CD4-positive, alpha-beta T cell treated with Interleukin-17A for 4 hours (primary cell): ENCODE results near the gene ALK.
A peak's percentile ranks its signal among the peaks of the same experiment; 100 is the strongest.

Experiments used
- DNase-seq: peaks from one replicate; pipeline ENCODE4 v3.0.0-alpha.2; 2020; ENCODE audit warnings: mixed read lengths

Gene ALK

DNA sequence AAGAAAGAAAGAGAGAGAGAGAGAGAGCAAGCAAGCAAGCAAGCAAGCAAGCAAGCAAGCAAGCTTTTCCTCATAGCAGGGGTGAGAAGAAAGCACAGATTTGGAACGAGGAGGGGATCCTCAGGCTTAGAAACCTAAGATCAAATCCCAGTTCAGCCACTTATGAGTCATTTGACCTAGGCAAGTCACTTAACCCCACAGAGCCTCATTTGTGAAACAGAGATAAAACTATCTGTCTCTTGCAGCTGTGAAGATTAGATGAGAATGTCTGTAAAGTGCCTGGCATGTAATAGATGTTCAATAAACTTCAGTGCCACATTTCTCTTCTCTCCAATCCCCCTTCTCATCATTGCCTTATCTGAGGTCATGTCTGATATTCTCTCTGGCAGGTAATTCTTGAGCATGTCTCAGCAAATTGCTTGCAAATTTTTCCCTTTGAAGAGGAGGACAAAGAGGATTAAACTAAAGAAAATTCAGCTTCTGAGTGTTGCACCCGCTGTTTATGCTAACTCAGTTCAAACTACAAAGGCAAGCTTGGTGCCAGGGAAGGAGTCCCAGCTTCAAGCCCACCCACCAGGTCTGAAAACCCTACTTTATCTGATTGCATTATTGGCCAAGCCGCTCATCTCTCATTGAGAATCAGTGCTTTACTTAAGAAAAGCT lies 20.3 kb downstream of the ALK start:
- no peak for DNase-seq

DNA sequence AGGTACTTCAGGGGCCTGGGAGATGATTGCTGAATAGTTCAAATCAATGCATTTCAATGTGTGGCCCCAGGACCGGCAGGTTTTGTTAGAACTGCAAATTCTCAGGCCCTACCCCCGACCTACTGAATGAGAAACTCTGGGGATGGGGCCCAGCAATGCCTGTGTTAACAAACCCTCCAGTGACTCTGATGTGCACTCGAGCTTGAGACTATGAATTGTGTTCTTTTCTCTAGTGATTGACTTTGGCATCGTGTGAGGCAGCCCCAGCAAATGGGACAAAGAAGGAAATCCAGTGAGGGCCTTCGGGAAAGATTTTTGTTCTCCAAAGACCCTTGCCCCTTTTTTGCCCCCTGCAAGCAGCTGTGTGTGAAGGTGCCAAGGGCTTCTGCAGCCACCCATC lies 22.4 kb downstream of the ALK start:
- no peak for DNase-seq

DNA sequence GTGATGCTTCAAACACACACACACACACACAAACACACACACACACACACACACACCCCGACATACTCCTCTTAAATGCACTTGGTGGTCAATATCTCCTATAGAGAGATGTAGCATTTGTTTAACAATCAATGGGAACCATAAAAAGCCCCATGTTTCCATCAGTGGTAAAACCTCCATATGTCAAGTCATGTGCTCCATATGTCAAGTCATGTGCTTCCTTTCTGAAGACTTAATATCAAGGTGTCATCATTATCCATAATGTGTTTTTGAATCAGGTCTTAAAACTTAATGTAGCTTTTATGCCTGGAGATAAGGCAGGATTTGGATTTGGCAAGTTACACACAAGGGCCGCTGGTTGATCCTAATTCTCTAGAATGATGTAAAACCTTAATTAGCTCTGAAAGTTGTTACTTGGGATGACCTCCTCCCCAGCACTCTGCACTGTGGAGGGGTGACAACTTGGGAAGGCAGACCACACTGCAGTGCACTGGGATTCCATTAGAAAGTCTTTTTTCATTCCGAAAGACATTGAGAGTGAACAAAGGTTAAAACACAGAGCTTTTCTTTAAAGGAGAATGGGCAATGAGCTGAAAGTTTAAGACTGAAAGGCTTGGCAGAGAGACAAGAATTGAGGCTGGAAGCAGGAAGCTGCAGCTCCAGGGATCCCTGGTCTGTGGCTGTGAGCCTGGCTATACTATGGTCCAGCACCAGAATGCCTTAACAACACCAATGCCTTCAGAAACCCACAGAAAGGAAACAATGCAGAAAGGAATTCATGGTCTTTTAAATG lies 26.4 kb downstream of the ALK start:
- DNase-seq: no peak

DNA sequence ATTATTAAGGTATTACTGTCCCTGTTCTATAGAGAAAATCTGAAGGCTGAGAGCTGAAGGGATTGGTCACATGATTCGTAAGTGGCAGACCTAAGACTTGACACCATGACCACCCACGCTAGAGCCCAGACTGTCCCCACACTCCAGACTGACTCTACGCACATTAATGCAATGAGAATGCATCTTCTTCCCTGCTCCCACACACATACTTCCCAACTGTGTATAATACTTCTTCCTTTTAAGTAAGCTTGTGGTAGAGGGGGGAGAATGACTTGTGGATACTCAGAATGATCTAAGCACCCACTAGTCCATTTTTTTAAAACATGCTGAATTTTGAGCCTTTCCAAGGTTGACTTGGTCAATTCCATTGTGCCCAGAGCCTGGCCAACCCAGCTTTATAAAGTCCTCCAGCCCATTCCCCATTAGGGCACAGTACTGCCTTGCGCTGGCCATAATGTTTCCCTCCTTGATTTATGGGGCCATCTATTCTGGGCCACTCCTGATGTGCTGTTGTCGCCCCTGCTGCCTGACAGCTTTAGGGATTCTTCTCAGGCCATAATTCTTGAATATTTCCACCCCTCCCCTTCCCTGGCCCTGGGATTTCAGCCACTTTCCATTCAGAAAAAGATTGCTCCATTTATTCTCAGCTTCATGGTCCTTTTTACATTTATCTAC lies 28.7 kb downstream of the ALK start:
- no peak for DNase-seq

DNA sequence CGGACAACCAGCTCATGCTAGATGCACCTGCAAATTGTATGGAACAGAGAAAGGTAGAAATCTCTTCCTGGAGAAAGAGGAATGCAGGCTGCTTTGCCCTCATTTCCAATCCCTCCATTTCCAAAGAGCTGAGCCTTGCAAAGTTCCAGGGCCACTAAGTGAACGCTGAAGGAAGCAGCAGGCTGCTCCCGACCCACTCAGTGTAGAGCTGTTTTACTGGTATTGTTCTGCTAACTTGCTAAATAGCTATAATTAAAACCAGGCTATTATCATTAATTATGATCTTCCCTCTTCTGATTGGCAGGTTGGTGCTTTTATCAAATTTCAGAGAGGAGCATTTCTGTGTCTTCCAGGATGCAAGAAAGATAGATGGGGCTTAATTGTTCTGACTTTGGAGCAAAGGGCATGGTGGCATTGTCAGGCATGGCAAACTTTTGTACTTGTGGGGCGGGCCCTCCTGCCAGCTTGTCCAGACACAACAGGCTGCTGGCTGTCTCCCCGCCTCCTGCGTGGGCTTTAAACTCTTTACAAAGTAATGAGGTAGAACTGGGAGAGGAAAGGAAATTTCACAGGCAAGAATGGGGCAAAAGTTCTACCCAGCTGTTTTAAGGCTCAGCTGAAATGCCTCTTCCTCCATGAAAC lies 40.2 kb downstream of the ALK start:
- no peak for DNase-seq

DNA sequence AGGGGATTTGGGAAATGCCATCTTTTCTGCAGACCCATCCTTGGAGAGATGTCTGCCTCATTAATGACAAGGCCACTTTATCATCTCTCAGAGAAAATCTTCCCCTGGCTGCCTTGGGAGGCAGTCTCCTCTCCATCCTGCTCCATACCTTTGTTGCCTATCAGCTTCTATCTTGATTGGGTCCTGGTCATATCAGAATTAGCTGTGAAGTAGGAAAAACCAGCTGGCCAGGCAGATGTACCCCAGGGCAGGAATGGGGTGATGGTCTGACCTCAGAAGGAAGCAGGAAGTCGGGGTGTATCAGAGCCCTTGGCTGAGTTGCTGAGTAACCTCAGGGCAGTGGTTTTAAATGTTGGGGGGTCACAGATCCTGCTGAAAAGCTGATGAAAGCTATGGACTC lies 41.3 kb downstream of the ALK start:
- DNase-seq: no peak

DNA sequence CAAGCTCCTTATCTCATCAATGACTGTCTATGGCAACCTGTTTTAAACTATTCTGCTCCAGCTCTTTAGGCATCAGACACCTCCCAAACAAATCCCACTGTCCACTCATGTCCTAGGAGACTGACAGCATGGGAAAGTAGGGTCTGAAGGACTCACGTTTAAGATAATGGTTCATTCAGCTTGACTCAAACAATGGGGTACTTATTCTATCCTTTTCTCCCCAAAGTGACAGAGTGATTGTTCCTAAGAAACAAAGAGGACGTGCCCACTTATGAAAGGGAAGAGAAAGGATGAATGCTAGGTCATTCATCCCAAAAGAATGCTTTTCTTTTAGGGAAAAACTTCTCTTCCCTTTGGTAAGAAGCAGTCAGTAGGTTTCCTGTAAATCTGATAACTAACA lies 41.9 kb downstream of the ALK start:
- DNase-seq: no peak

DNA sequence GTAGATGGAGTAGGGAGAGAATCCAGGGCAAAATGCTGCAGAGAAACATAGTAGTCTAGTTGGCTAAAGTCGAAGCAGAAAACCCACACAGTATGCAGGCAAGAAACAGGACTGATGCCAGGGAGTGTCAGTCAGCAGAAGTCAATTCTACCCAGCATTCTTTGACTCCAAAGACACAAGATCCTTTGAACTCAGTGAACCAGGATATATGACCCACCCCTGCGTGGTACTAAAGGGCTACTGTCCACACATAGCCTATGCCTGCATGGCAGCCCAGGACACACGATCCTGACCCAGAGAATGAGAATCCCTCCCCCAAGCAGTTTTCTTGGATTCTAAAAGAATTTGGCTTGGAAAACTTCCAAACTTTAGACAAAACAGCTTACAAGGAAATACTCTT lies 42.5 kb downstream of the ALK start:
- DNase-seq: no peak

DNA sequence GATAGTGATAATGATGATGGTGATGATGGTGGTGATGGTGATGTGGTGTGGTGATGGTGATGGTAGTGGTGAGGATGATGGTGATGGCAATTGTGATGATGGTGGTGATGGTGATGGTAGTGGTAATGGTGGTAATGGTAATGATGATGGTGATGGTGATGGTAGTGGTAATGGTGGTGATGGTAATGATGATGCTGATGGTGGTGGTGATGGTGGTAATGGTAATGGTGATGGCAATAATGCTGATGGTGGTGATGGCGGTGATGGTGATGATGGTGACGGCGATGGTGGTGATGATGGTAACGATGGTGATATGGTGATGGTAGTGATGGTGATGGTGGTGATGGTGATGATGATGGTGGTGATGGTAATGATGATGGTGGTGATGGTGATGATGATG lies 45.0 kb downstream of the ALK start:
- no peak for DNase-seq

DNA sequence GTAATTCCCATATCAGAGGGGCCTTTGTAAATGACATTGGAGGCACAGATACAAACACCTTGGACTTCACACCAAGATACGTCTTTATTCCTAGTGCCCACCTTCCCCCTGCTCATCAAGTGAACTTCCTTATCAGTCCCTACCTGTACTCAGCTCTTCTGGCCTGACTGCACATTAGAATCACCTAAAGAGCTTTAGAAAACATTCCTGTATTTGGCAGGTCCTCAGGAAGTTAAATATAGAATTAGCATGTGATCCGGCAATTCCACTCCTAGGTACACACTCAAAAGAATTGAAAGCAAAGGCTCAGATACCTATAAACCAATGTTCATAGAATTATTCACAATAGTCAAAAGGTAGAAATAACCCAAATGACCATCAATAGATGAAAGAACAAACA lies 46.6 kb downstream of the ALK start:
- no peak for DNase-seq

DNA sequence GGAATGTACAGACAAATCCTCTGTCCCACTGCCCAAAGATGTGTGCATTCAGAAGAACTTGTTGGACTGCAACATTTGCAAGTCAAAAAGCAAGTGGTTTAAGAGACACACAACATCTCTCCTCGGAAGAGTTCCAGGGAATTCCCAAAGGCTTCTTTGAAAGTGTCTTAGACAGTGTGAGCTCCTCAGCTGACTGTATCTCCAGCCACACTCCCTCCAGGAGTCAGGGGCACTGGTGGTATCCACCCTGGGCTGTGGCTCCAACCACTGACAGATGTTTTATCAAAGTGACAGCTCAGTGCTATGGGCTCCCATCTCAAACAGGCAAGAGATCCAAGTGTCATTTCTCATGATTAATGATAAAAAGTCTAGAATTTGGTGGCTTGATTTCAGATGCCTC lies 48.5 kb downstream of the ALK start:
- no peak for DNase-seq

DNA sequence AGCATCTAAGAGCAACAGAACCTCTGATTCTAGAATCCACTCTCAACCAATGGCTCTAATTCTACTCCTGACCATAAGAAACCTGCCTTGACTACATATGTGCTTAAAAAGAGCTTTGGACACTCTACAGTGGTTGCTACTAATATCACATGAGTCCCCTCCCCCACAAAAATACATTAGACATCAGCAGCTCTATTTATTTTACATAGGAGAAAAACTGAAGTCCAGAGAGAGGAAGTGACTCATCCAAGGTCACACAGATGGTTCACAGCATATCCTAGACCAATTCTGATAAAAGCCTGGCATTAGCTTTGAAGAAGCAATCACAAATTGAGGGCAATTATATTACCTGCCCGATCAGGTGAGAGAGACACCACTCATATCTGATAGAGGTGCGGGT lies 49.8 kb downstream of the ALK start:
- DNase-seq: no peak

DNA sequence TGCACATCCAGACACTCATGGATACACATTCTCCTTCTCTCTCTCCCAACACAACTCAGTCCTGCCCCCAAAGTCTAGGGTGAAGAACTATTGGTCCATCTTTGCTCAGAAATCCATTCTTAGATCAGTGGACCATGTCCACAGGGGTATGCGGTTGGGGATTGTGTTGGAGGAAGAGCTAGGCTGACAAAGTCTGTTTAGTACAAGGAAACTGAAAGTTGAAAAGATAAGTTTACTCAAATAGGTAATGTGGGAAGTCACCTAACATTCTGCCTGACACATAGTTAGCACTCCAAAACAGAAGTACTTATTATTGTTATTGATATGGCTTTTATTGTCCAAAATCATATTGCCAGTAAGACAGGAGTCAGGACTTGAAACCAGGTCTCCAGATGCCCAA lies 55.9 kb downstream of the ALK start:
- DNase-seq: no peak

DNA sequence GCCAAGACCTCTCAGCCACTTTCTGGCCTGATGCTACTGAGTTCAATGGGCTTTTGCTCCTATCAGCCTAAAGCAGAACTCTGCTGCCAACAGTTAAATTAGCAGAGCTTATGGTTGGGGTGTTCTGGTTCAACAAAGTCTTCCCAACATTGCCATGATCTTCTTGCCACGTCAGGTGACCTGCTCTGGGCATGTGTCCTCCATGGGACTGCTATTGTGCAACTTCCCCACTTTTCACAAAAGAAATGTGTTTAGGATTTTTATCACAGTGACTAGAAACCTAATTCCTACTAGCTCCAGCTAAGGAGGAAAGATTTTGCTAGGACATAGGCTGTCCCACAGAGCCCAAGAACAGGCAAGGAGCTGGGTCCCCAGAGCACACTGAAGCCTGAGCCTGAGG lies 56.4 kb downstream of the ALK start:
- no peak for DNase-seq

DNA sequence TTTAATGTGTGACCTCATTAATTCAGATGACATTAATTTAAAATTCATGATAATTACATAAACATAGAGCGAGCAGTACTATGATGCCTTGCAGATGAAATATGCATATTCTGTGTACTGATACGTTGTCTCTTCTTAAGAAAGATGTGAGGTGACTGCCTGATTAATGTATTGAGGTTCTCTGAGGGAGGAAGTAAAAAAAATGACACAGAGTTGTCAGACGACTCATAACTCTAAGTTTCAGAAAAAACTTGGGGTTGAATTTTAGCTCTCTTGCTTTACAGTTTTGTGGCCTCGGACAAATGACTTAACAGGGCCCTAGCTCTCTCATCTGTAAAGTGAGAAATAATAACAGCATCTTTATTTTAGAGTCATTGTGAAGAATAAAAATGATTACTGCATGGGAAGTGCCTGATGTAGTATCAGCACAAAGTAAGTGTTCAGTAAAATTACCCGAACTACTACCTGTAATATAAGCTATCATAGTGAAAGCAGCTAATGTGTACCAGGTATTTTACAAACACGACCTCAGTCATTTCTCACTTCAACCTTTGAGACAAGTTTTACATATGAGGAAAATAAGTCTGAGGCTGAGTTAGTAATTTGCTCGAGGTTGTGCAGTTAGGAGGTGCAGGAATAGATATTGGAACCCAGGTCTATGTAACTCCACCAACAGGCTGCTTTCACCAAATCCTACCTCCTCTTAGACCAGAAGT lies 65.3 kb downstream of the ALK start:
- DNase-seq: no peak

DNA sequence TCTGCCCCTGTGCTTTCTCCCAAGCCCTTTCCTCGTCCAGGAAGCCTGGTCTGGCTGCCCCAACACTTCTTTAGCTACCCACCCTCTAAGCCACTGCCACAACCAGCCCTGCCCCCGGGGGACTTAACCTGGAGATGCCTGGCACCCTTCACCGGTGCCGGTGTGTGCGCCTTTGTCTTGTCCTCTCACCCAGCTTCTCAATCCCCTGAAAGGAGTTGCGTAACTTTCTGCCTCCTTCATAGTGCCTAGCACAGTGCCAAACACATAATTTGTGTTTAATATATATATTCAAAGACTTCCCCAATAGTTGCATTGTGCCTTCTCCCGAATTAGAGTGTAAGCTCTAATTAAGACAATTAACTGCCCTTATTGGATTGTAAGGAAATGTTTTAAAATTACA lies 70.6 kb downstream of the ALK start:
- no peak for DNase-seq

DNA sequence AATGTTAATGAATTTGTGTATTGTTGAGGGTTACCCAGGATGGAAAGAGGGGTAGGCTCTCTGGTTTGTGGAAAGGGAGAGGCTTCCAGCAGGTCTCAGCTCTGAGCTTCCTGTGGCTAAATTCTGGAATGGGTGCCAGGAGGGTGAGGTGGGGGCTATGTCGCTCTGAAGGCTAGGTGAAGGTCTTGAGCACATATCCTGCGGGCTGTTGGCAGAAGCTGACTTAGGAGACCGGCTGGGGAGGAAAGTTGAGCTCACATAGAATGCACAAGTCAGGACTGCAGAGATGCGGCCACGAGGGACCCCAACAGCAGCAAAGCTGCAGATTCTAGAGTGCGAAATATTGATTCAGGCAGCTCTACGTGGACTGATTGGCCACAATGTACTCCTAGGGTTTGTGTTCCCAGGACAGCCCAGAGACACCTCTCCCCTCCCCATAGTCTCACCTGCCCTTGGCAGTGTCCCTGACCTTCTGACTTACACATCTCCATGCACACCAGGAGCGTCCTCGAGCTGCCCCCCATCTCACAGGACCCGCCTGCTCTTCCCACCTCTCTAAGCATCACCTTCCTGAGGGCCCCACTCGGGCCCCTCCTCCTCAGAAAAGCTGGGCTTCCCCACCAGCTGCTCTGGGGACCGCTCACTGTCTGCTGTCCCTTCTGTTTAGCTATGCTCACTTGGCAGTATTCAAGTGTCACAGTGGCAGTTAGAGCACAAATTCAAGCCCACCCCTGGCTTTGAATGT lies 72.6 kb downstream of the ALK start:
- no peak for DNase-seq

DNA sequence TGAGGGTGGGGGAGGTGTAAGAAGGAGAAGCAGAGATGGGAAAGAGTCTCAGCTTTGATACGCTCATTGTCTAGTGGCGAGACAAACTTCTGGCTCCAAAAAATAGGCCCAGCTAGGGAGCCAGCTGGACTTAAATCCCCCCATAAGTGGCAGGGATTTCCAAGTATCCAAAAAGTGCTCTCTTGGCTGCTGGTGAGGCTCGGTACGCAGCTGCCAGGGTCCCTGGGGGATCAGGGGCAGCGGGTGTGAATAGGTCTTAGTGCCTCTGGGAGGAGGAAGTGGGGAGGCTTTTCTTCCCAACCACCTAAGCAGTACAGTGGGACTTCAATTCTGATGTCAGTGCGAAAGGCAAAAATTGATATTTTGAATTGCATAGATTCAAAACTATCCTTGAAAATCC lies 73.5 kb downstream of the ALK start:
- DNase-seq: no peak

DNA sequence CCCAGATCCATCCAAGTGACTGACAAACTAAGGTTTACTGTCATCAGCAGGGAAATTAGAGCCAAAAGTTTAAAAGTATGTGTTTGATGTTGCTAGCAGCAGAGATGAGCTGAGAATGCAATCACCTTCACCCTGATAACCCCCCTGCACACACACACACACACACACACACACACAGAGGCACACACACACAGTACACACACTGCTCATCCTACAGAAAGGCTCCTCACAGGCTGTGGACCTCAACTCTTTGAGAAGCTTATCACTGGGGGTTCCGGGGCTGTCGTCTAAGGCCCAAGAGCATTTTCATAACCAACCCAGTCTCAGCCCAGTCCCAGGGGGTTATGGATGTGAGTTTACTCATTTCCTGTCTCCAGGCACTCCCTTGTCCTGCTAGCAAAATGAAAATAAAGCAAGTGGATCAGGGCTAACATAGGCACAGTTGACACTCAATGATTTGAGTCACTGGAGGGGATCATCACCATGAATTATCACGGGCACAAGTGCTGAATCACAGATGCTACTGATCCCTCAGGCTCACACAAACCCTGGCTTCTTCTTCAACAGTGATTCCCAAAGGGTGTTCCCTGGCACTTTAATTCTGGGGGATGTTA lies 76.6 kb downstream of the ALK start:
- DNase-seq: no peak

DNA sequence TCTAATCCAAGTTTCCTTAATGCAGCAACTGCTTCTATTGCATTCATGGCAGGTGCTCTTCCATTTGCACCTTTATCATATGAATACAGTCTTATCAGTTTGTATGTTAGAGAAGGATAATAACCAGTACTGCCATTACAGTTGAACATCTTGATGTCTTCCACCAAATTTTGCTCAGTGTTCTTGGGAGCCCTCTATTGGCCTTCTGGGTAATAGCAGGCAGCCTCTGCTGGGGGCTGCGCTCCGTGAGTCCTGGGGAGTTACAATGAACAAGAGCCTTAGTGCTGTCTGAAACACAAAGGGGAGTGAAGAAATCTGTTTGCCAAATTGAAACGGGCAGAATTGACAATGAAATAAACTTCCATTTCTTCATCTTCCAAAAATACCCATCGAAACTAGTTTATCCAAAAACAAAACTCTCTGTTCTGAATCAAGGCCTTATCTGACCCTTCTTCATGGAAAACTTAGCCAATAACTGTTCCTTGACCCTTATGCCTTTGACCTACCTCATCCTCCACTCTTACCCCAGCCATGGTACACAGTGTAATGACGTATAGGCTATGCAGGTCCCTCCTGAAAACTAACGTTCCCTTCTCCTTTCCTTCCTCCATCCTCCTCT lies 79.9 kb downstream of the ALK start:
- peak; percentile 8 for DNase-seq

DNA sequence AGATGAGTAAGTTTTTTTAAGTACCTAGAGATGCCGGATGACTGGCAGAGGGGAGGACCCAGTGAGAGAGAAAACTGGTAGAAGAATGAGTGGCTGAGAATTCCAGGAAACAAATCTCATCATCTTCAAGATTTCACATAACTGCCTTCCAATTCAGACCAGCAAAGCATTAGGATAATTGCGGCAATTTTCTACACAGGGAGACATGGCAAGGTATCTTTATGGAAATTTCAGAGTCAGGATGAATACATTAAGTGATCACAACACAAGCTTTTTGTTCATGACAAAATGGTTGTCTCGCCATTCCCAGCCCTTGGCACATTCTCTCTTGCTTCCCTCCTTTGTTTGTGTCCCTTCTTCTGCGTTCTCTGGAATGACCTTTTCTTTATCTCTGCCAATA lies 82.1 kb downstream of the ALK start:
- no peak for DNase-seq
